CD4-positive, alpha-beta memory T cell (primary cell): ENCODE results near the gene GNAI3. TPM values are rescaled to one million over a fixed set of nuclear protein-coding genes. Genes with fewer than 3 reads are reported as not detected.
A peak's percentile ranks its signal among the peaks of the same experiment; 100 is the strongest.

ENCODE experiments used
- CTCF ChIA-PET: fragments of 350-600 bp; sonication (Branson Sonifier 250); formaldehyde crosslinking; loops from one replicate; lab custom pipeline; 2021; ENCODE audit warnings: inconsistent platforms; ENCODE audit not compliant: partially characterized antibody; lab: Charles Lee
- POLR2A ChIA-PET: fragments of 350-600 bp; sonication (Branson Sonifier 250); formaldehyde crosslinking; loops from one replicate; lab custom pipeline; 2021; ENCODE audit not compliant: partially characterized antibody; lab: Charles Lee
- DNase-seq, 5 donors: peaks; one replicate each; pipeline versions ENCODE4 v3.0.0 to v3.0.0-alpha.2; 2020 to 2022; ENCODE audit warnings: mixed read lengths in 1 of 5
- H3K27ac ChIP-seq: one replicate; pipeline ENCODE4 v1.7.0; 2013; ENCODE audit warnings: low read depth, low read length
- H3K27me3 ChIP-seq: 2 replicates; pipeline ENCODE4 v1.7.0; 2013; ENCODE audit warnings: mild to moderate bottlenecking, low read length, moderate library complexity; ENCODE audit not compliant: insufficient read depth
- H3K36me3 ChIP-seq: 2 replicates; pipeline ENCODE4 v1.7.0; 2013; ENCODE audit warnings: mild to moderate bottlenecking, low read length, moderate library complexity; ENCODE audit not compliant: insufficient read depth
- H3K4me1 ChIP-seq: 2 replicates; pipeline ENCODE4 v1.7.0; 2013; ENCODE audit warnings: mild to moderate bottlenecking, low read length, moderate library complexity; ENCODE audit not compliant: insufficient read depth
- H3K4me3 ChIP-seq, 2 donors: one replicate each; pipeline ENCODE4 v1.7.0; 2013; ENCODE audit warnings: low read length in 2 of 2, mild to moderate bottlenecking in 1 of 2
- H3K9me3 ChIP-seq, 2 donors: one replicate each; pipeline ENCODE4 v1.7.0; 2013; ENCODE audit warnings: low read length in 2 of 2, control low read depth in 1 of 2; ENCODE audit not compliant: control insufficient read depth in 1 of 2
- H3K27ac Mint-ChIP-seq, 7 donors: one replicate each; pipeline ENCODE4 v1.8.0; 2020 to 2021; ENCODE audit warnings: mixed read lengths in 7 of 7, mild to moderate bottlenecking in 6 of 7, inconsistent platforms in 3 of 7, moderate library complexity in 3 of 7
- H3K27me3 Mint-ChIP-seq, 2 donors: one replicate each; pipeline ENCODE4 v1.8.0; 2020 to 2021; ENCODE audit warnings: mixed read lengths in 2 of 2
- H3K36me3 Mint-ChIP-seq, 2 donors: one replicate each; pipeline ENCODE4 v1.8.0; 2020 to 2021; ENCODE audit warnings: mixed read lengths in 2 of 2, inconsistent platforms in 1 of 2, mild to moderate bottlenecking in 1 of 2
- H3K4me1 Mint-ChIP-seq, 4 donors: one replicate each; pipeline ENCODE4 v1.8.0; 2020 to 2021; ENCODE audit warnings: mixed read lengths in 4 of 4, mild to moderate bottlenecking in 1 of 4
- H3K4me3 Mint-ChIP-seq, 8 donors: one replicate each; pipeline ENCODE4 v1.8.0; 2020 to 2021; ENCODE audit warnings: mixed read lengths in 8 of 8, mild to moderate bottlenecking in 7 of 8, moderate library complexity in 6 of 8, inconsistent platforms in 3 of 8
- H3K9me3 Mint-ChIP-seq, 8 donors: one replicate each; pipeline ENCODE4 v1.8.0; 2020 to 2021; ENCODE audit warnings: mixed read lengths in 8 of 8, mild to moderate bottlenecking in 5 of 8, inconsistent platforms in 3 of 8, moderate library complexity in 1 of 8
- intact Hi-C: fragments of 100-400 bp; cut with micrococcal nuclease; formaldehyde crosslinking; loops from one replicate; pipeline ENCODE4 v1.15.1; 2023
- polyA plus RNA-seq, 2 donors: library from polyadenylated mRNA; unstranded; fragments of 300-500 nt; fragmentation: Illumina TruSeq; gene quantifications; one replicate each; pipeline ENCODE4 v1.2.3, GENCODE V29; 2021
- total RNA-seq, 2 experiments: library from RNA; stranded (reverse); gene quantifications; one replicate each; pipeline ENCODE4 v1.2.3, GENCODE V29; 2021

The GNAI3 gene
- total and polyA plus RNA-seq, 4 experiments from 2014 or later = 7.7 to 11.6 (median 8.9) TPM

DNA sequence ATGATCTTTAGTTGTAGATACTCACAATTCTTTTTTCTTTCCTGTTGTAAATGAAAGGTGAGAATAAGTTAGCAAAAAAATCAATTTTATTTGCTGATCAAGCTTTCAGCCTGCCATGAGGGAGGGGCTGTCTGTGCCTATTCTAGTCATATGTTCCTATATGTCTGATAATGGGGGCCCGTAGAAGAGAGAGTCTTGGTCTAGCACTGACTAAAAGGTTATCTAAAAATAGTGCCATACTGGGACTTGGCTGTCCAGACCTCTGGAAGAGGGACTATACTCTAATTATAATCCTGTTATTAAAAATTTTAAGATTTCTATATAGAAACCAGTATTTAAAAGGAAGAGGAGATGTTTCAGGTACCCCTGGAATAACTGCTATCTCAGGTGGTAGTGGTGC is 18.6 kb downstream of the GNAI3 start:
- Mint-ChIP-seq H3K4me3 (no peak overlapping the region), H3K4me1 (peaks cover 32 to 55% (median 38%) of the 10 kb centered on the region in 4 donors), H3K9me3 (no peaks in the 10 kb centered on the region), H3K27ac (peak overlapping the region in 6 of 7 donors; percentile 5 to 54 (median 24)), H3K36me3 (no peaks in the 10 kb centered on the region), H3K27me3 (no peaks in the 10 kb centered on the region)
- DNase-seq = no peak
- Histone ChIP-seq H3K36me3 (no peaks in the 10 kb centered on the region), H3K27me3 (no peaks in the 10 kb centered on the region), H3K4me3 (no peak overlapping the region), H3K4me1 (peaks cover 64% of the 10 kb centered on the region), H3K9me3 (no peaks in the 10 kb centered on the region), H3K27ac (no peak overlapping the region)
- intact Hi-C loops = loop anchor here (5.0 kb wide), 1 partner anchor 35 kb away; no protein-coding TSS in a partner anchor
- ChIA-PET CTCF (no interaction called here), POLR2A (no interaction called here)

DNA sequence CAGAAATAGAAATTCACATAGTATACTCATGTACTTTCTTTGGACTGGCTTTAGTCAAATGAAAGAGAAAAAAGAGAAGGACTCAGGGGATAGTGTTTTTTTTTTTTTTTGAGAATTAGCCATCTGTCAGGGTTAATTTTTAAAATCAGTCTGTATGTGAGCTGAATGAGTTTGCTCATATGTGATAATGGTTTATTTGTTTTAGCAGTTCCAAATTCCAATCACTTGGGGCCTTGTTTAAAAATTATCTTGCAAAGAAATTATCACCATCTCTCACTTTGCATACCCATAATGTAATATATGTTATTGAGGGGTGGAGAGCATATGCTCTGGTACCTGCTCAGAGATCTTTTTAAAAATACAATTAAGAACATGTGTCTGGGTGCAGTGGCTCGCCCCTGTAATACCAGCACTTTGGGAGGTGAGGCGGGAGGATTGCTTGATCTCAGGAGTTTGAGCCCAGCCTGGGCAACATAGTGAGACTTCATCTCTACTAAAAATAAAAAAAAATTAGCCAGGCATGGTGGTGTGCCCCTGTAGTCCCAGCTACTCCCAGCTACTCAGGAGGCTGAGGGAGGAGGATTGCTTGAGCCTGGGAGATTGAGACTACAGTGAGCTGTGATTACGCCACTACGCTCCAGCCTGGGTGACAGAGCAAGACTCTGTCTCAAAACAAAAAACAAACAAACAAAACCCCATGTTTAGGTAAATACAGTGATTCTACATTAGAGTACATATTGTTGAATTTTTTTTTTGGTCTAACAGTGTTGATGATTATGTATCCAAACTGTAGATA is 19.7 kb downstream of the GNAI3 start:
- Mint-ChIP-seq H3K4me3 (peak overlapping the region in 1 of 8 donors; percentile 13), H3K27ac (peak overlapping the region in 4 of 7 donors; percentile 21 to 47 (median 30)), H3K9me3 (no peaks in the 10 kb centered on the region), H3K36me3 (peaks cover 0 to 3% of the 10 kb centered on the region in 2 donors), H3K4me1 (peaks cover 38 to 55% (median 40%) of the 10 kb centered on the region in 4 donors), H3K27me3 (no peaks in the 10 kb centered on the region)
- POLR2A ChIA-PET = interaction anchor here (0.6 kb wide), 1 partner anchor 44 kb away, joined by 4 read pairs; no protein-coding TSS in a partner anchor
- CTCF ChIA-PET = no interaction called here
- no peak for DNase-seq
- Histone ChIP-seq H3K4me1 (peaks cover 54% of the 10 kb centered on the region), H3K9me3 (no peaks in the 10 kb centered on the region), H3K4me3 (no peak overlapping the region), H3K27me3 (no peaks in the 10 kb centered on the region), H3K36me3 (no peaks in the 10 kb centered on the region), H3K27ac (no peak overlapping the region)
- intact Hi-C loops = loop anchor here (5.0 kb wide), 1 partner anchor 34 kb away; no protein-coding TSS in a partner anchor

DNA sequence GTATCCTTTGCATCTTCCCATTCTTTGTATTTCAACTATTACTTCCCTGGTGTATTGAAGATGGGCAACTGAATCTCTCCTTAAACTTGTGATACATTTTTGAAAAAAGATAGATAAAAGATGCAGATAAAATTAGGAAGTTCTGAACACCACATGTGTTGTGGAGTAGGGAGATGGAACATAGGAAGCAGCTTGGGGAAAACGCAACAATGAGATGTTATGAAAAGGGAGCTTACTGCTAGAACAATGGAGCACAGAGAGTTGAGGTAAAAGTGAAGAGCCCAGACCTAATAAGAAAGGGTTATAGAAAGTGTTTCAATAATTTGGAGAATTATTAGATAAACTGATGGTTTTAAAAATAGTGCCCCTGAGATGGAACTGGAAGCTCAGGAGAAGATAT is 20.9 kb downstream of the GNAI3 start:
- peaks cover 42% of the 10 kb centered on the region for H3K4me1 ChIP-seq
- no peaks in the 10 kb centered on the region for H3K9me3 Mint-ChIP-seq
- no peaks in the 10 kb centered on the region for H3K36me3 ChIP-seq
- intact Hi-C loops = loop anchor here (5.0 kb wide), 1 partner anchor 33 kb away; no protein-coding TSS in a partner anchor
- H3K27ac ChIP-seq = no peak overlapping the region
- no peak overlapping the region for H3K4me3 ChIP-seq
- ChIA-PET POLR2A (interaction anchor here (0.5 to 1.0 kb wide), 2 partner anchors 17 to 21 kb away, joined by 3 read pairs; partner anchors contain the start of gene GNAI3), CTCF (interaction anchor here (0.7 to 1.0 kb wide), 2 partner anchors 71 to 208 kb away, joined by 3 read pairs; no protein-coding TSS in a partner anchor)
- H3K4me3 Mint-ChIP-seq = no peak overlapping the region
- no peak overlapping the region for H3K27ac Mint-ChIP-seq
- H3K27me3 ChIP-seq = no peaks in the 10 kb centered on the region
- H3K27me3 Mint-ChIP-seq = no peaks in the 10 kb centered on the region
- H3K9me3 ChIP-seq = no peaks in the 10 kb centered on the region
- peaks cover 0 to 8% of the 10 kb centered on the region in 2 donors for H3K36me3 Mint-ChIP-seq
- peaks cover 29 to 48% (median 35%) of the 10 kb centered on the region in 4 donors for H3K4me1 Mint-ChIP-seq
- DNase-seq = no peak

DNA sequence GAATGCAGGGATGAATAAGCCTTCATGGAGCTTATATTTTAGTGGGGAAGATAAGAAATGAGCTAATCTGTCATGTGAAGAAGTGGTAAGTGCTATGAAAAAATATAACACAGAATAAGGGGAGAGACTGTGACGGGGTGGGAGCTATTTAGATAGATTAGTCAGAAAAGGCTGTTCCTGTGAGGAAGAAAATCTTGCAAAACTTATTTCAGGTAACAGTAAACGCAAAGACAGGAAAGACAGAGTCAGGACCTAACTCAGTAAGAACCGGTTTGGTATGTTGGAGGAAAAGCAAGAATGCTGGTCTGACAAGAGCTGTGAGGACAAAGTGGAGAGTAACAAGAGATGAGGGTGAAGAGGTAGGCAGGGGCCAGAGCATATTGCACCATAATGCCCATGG is 22.0 kb downstream of the GNAI3 start:
- no peak overlapping the region for H3K4me3 Mint-ChIP-seq
- peaks cover 35% of the 10 kb centered on the region for H3K4me1 ChIP-seq
- H3K27me3 ChIP-seq = no peaks in the 10 kb centered on the region
- H3K36me3 ChIP-seq = no peaks in the 10 kb centered on the region
- H3K27ac ChIP-seq = no peak overlapping the region
- no peak for DNase-seq
- H3K27ac Mint-ChIP-seq = no peak overlapping the region
- POLR2A ChIA-PET = interaction anchor here (1.0 kb wide), 1 partner anchor 35 kb away, joined by 3 read pairs; no protein-coding TSS in a partner anchor
- no peaks in the 10 kb centered on the region for H3K9me3 ChIP-seq
- H3K9me3 Mint-ChIP-seq = no peaks in the 10 kb centered on the region
- CTCF ChIA-PET = interaction anchor here (1.0 to 2.8 kb wide), 3 partner anchors 20 to 70 kb away, joined by 3 to 12 read pairs (median 3); no protein-coding TSS in a partner anchor
- intact Hi-C loops = no loop called here
- peaks cover 9 to 17% of the 10 kb centered on the region in 2 donors for H3K36me3 Mint-ChIP-seq
- H3K4me3 ChIP-seq = no peak overlapping the region
- H3K4me1 Mint-ChIP-seq = peaks cover 18 to 40% (median 32%) of the 10 kb centered on the region in 4 donors
- H3K27me3 Mint-ChIP-seq = no peaks in the 10 kb centered on the region

DNA sequence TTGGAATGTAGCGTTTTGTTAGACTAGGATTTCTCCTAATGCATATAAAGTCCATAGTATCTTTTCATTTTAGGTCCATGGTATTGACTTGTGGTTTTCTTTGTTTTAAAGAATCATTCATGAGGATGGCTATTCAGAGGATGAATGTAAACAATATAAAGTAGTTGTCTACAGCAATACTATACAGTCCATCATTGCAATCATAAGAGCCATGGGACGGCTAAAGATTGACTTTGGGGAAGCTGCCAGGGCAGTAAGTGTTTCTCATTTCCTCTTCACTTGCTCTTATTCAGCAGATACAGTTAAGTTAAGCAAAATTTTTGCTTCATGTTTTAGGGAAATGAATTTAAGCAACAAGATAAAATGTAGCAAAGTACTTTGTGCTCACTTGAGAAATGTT is 25.4 kb downstream of the GNAI3 start:
- Mint-ChIP-seq H3K4me1 (peaks cover 9 to 15% (median 13%) of the 10 kb centered on the region in 4 donors), H3K27me3 (no peaks in the 10 kb centered on the region), H3K9me3 (no peaks in the 10 kb centered on the region), H3K27ac (peak overlapping the region in 2 of 7 donors; percentile 8 to 42), H3K36me3 (peaks cover 26 to 36% of the 10 kb centered on the region in 2 donors), H3K4me3 (no peak overlapping the region)
- H3K4me3 ChIP-seq = no peak overlapping the region
- ChIA-PET CTCF (interaction anchor here (0.6 kb wide), 1 partner anchor 37 kb away, joined by 3 read pairs; no protein-coding TSS in a partner anchor), POLR2A (interaction anchor here (1.3 kb wide), 1 partner anchor 25 kb away, joined by 3 read pairs; the partner anchor contains the start of gene GNAI3)
- peaks cover 17% of the 10 kb centered on the region for H3K4me1 ChIP-seq
- no peaks in the 10 kb centered on the region for H3K27me3 ChIP-seq
- H3K36me3 ChIP-seq = no peaks in the 10 kb centered on the region
- no peak overlapping the region for H3K27ac ChIP-seq
- intact Hi-C loops = no loop called here
- no peaks in the 10 kb centered on the region for H3K9me3 ChIP-seq
- no peak for DNase-seq

DNA sequence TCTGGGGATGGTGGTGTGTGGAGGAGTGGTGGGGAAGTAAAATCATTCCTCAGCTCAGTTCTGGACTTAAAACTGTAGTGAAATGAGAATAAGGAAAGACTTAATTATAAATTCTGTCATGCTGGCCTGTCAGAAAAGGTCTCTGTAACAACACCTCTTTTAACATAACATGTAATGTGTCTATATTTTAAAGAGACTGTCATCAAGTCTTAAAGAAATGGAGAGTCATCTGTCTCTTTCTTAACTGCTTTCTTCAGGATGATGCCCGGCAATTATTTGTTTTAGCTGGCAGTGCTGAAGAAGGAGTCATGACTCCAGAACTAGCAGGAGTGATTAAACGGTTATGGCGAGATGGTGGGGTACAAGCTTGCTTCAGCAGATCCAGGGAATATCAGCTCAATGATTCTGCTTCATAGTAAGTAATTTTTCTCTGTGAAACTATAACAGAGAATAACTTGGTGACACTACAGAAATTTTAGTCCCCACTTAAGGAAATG is 30.6 kb downstream of the GNAI3 start:
- intact Hi-C loops = no loop called here
- no peak overlapping the region for H3K4me3 Mint-ChIP-seq
- no peaks in the 10 kb centered on the region for H3K4me1 ChIP-seq
- no peaks in the 10 kb centered on the region for H3K9me3 Mint-ChIP-seq
- no peak overlapping the region for H3K4me3 ChIP-seq
- peaks cover 0 to 5% (median 3%) of the 10 kb centered on the region in 4 donors for H3K4me1 Mint-ChIP-seq
- no peaks in the 10 kb centered on the region for H3K9me3 ChIP-seq
- ChIA-PET CTCF (interaction anchor here (1.4 to 1.5 kb wide), 2 partner anchors 23 to 61 kb away, joined by 3 to 5 read pairs; no protein-coding TSS in a partner anchor), POLR2A (interaction anchor here (2.4 kb wide), 1 partner anchor 30 kb away, joined by 8 read pairs; the partner anchor contains the start of gene GNAI3)
- DNase-seq = no peak
- no peak overlapping the region for H3K27ac ChIP-seq
- no peaks in the 10 kb centered on the region for H3K27me3 Mint-ChIP-seq
- peaks cover 50 to 67% of the 10 kb centered on the region in 2 donors for H3K36me3 Mint-ChIP-seq
- H3K27me3 ChIP-seq = no peaks in the 10 kb centered on the region
- peaks cover 32% of the 10 kb centered on the region for H3K36me3 ChIP-seq
- peak overlapping the region in 4 of 7 donors; percentile 9 to 67 (median 26) for H3K27ac Mint-ChIP-seq
